CD14-positive monocyte (primary cell): ENCODE measurements around the gene BTBD7. TPM values are rescaled to one million over a fixed set of nuclear protein-coding genes. Genes with fewer than 3 reads are reported as not detected.

ENCODE experiments used
- DNase-seq, 3 donors: peaks; one replicate each; pipeline ENCODE4 v3.0.0-alpha.2; 2011 to 2022
- H2AFZ ChIP-seq: 2 replicates; pipeline ENCODE4 v1.6.0; 2012; ENCODE audit warnings: mild to moderate bottlenecking, low read depth, low read length, inconsistent platforms; ENCODE audit not compliant: insufficient read depth, poor library complexity, severe bottlenecking
- H3K27ac ChIP-seq, 2 donors: 1 replicate in 1 of 2; 2 replicates in 1 of 2; pipeline ENCODE4 v1.5.1; 2012 to 2013; ENCODE audit warnings: low read length in 2 of 2, control low read depth in 1 of 2, inconsistent platforms in 1 of 2, low read depth in 1 of 2, mild to moderate bottlenecking in 1 of 2
- H3K27me3 ChIP-seq, 2 donors: one replicate each; pipeline versions ENCODE4 v1.6.0 to v1.6.1; 2011 to 2013; ENCODE audit warnings: low read length in 2 of 2; ENCODE audit not compliant: control insufficient read depth in 2 of 2, insufficient read depth in 2 of 2
- H3K36me3 ChIP-seq, 2 donors: replicated peaks in 1 of 2; 1 replicate in 1 of 2; 2 replicates in 1 of 2; pipeline versions ENCODE4 v1.5.1 to v1.6.1; 2012 to 2013; ENCODE audit warnings: low read length in 2 of 2, control low read depth in 1 of 2, inconsistent platforms in 1 of 2, mild to moderate bottlenecking in 1 of 2; ENCODE audit not compliant: insufficient read depth in 2 of 2, control insufficient read depth in 1 of 2
- H3K4me1 ChIP-seq, 2 donors: 1 replicate in 1 of 2; 2 replicates in 1 of 2; pipeline versions ENCODE4 v1.5.1 to v1.6.1; 2012 to 2013; ENCODE audit warnings: low read length in 2 of 2, control low read depth in 1 of 2, inconsistent platforms in 1 of 2, mild to moderate bottlenecking in 1 of 2, moderate library complexity in 1 of 2; ENCODE audit not compliant: insufficient read depth in 2 of 2, control insufficient read depth in 1 of 2
- H3K4me2 ChIP-seq: replicated peaks from 2 replicates; pipeline ENCODE3; 2012; ENCODE audit warnings: low read length, moderate library complexity, mild to moderate bottlenecking; ENCODE audit not compliant: poor library complexity, severe bottlenecking; ENCODE audit errors: extremely low read depth
- H3K4me3 ChIP-seq, 3 experiments: fragments of 200-600 bp in 1 of 3; sonication (generic) in 1 of 3; replicated peaks in 1 of 3; 1 replicate in 2 of 3; 2 replicates in 1 of 3; pipeline ENCODE4 v1.5.1; 2011 to 2013; ENCODE audit warnings: low read length in 3 of 3, mild to moderate bottlenecking in 3 of 3, control low read depth in 2 of 3, low read depth in 2 of 3, inconsistent platforms in 1 of 3, moderate library complexity in 1 of 3
- H3K79me2 ChIP-seq: 2 replicates; pipeline ENCODE4 v1.6.0; 2012; ENCODE audit warnings: mild to moderate bottlenecking, control low read depth, inconsistent platforms, low read length, moderate library complexity; ENCODE audit not compliant: insufficient read depth
- H3K9ac ChIP-seq: 2 replicates; pipeline ENCODE4 v1.6.0; 2017; ENCODE audit warnings: low read length, mild to moderate bottlenecking; ENCODE audit not compliant: insufficient read depth, poor library complexity, severe bottlenecking
- H3K9me3 ChIP-seq, 2 donors: replicated peaks in 1 of 2; 1 replicate in 1 of 2; 2 replicates in 1 of 2; pipeline versions ENCODE4 v1.5.1 to v1.6.1; 2012 to 2013; ENCODE audit warnings: low read length in 2 of 2, control low read depth in 1 of 2; ENCODE audit not compliant: control insufficient read depth in 1 of 2, insufficient read depth in 1 of 2
- H4K20me1 ChIP-seq: 2 replicates; pipeline ENCODE4 v1.6.0; 2012; ENCODE audit warnings: mild to moderate bottlenecking, low read length, control low read depth, moderate library complexity; ENCODE audit not compliant: insufficient read depth
- H3K27ac Mint-ChIP-seq, 7 donors: one replicate each; pipeline ENCODE4 v1.8.0; 2020; ENCODE audit warnings: mild to moderate bottlenecking in 7 of 7, mixed read lengths in 7 of 7, moderate library complexity in 6 of 7, inconsistent platforms in 2 of 7
- H3K27me3 Mint-ChIP-seq, 3 donors: one replicate each; pipeline ENCODE4 v1.8.0; 2021 to 2022; ENCODE audit warnings: low read depth in 3 of 3, mild to moderate bottlenecking in 3 of 3, mixed read lengths in 3 of 3, moderate library complexity in 3 of 3, inconsistent platforms in 1 of 3
- H3K36me3 Mint-ChIP-seq, 2 donors: one replicate each; pipeline ENCODE4 v1.8.0; 2020; ENCODE audit warnings: mixed read lengths in 2 of 2, inconsistent platforms in 1 of 2, mild to moderate bottlenecking in 1 of 2
- H3K4me1 Mint-ChIP-seq: one replicate; pipeline ENCODE4 v1.8.0; 2020; ENCODE audit warnings: mild to moderate bottlenecking, mixed read lengths
- H3K4me3 Mint-ChIP-seq, 2 donors: one replicate each; pipeline ENCODE4 v1.8.0; 2020; ENCODE audit warnings: mild to moderate bottlenecking in 2 of 2, mixed read lengths in 2 of 2, moderate library complexity in 1 of 2
- H3K9me3 Mint-ChIP-seq, 7 donors: one replicate each; pipeline ENCODE4 v1.8.0; 2020 to 2022; ENCODE audit warnings: mixed read lengths in 7 of 7, mild to moderate bottlenecking in 6 of 7, moderate library complexity in 6 of 7, inconsistent platforms in 2 of 7
- CTCF ChIP-seq: fragments of 200-600 bp; IDR thresholded peaks from one replicate; pipeline ENCODE4 v1.8.0; 2022; ENCODE audit warnings: antibody characterized with exemption, mild to moderate bottlenecking
- WGBS: methylation state at CpG from one replicate; pipeline ENCODE4 v1.1.5; 2013; ENCODE audit warnings: missing lambda C conversion rate; ENCODE audit not compliant: insufficient coverage; 5-methylcytosine and 5-hydroxymethylcytosine counted together
- intact Hi-C, 2 donors: fragments of 100-400 bp; cut with micrococcal nuclease; formaldehyde crosslinking; loops; one replicate each; pipeline versions ENCODE4 v1.15.0 to v1.15.1; 2023
- polyA plus RNA-seq, 3 donors: library from polyadenylated mRNA; depleted of rRNA in 1 of 3; unstranded in 2 of 3; stranded (reverse) in 1 of 3; fragments of 300-500 nt in 2 of 3; fragments of >200 nt in 1 of 3; fragmentation: Illumina TruSeq in 2 of 3; gene quantifications; 1 replicate in 2 of 3; 2 replicates in 1 of 3; pipeline ENCODE4 v1.2.3, GENCODE V29; 2012 to 2021

BTBD7 gene
- polyA plus RNA-seq, 3 donors: 8.3 to 8.6 (median 8.5) TPM

GRCh38 chr14:93295541-93296220, 37.2 kb downstream of the BTBD7 start:
- Histone ChIP-seq H3K4me1 (peaks cover 10 to 14% of the 10 kb centered on the region in 2 donors), H3K4me2 (no peak overlapping the region), H3K9me3 (no peaks in the 10 kb centered on the region), H3K36me3 (peaks cover 10 to 28% of the 10 kb centered on the region in 2 donors), H3K9ac (no peak overlapping the region), H2AFZ (no peak overlapping the region), H3K27ac (no peak overlapping the region), H3K27me3 (no peaks in the 10 kb centered on the region), H3K79me2 (peaks cover 39% of the 10 kb centered on the region), H4K20me1 (peaks cover 66% of the 10 kb centered on the region), H3K4me3 (no peak overlapping the region)
- H3K27me3 Mint-ChIP-seq: no peaks in the 10 kb centered on the region
- H3K4me3 Mint-ChIP-seq: no peak overlapping the region
- intact Hi-C loops: no loop called here
- no peak overlapping the region for H3K27ac Mint-ChIP-seq
- no peak for DNase-seq
- no peak for TF ChIP-seq CTCF
- WGBS: no CpG with 5 or more reads among the region's 6 CpGs
- H3K9me3 Mint-ChIP-seq: no peaks in the 10 kb centered on the region
- H3K36me3 Mint-ChIP-seq: peaks cover 19 to 27% of the 10 kb centered on the region in 2 donors
- peaks cover 17% of the 10 kb centered on the region for H3K4me1 Mint-ChIP-seq

- intact Hi-C loops: no loop called here
- H3K4me1 ChIP-seq: peaks cover 4 to 10% of the 10 kb centered on the region in 2 donors
- H4K20me1 ChIP-seq: peaks cover 43% of the 10 kb centered on the region
- DNase-seq: no peak
- H3K27me3 ChIP-seq: no peaks in the 10 kb centered on the region
- peak overlapping the region in 1 of 7 donors; percentile 71 for H3K27ac Mint-ChIP-seq
- no peaks in the 10 kb centered on the region for H3K9me3 Mint-ChIP-seq
- no peak overlapping the region for H2AFZ ChIP-seq
- H3K4me2 ChIP-seq: no peak overlapping the region
- no peaks in the 10 kb centered on the region for H3K9me3 ChIP-seq
- H3K4me3 ChIP-seq: no peak overlapping the region
- no peak for TF ChIP-seq CTCF
- H3K79me2 ChIP-seq: peaks cover 4% of the 10 kb centered on the region
- H3K27ac ChIP-seq: no peak overlapping the region
- H3K36me3 Mint-ChIP-seq: peaks cover 24 to 36% of the 10 kb centered on the region in 2 donors
- H3K9ac ChIP-seq: no peak overlapping the region
- 100% methylated on average over 1 of the region's 4 CpGs for WGBS
- H3K27me3 Mint-ChIP-seq: peaks cover 0 to 2% (median 0%) of the 10 kb centered on the region in 3 donors
- no peak overlapping the region for H3K4me3 Mint-ChIP-seq
- peaks cover 17% of the 10 kb centered on the region for H3K4me1 Mint-ChIP-seq
- H3K36me3 ChIP-seq: peaks cover 20 to 49% of the 10 kb centered on the region in 2 donors
Measured at GRCh38 chr14:93286212-93286890, 46.5 kb downstream of the BTBD7 start.
